Heart right ventricle (tissue), 16 donors: ENCODE results near the gene THSD4. TPM values are rescaled to one million over a fixed set of nuclear protein-coding genes. Genes with fewer than 3 reads are reported as not detected.

Experiments used
- ATAC-seq, 8 donors: fragments of 200-7000 bp; cut with Tn5 transposase; one replicate each; pipeline ENCODE4 v1.9.1; 2020; ENCODE audit warnings: mild to moderate bottlenecking in 8 of 8, moderate library complexity in 8 of 8, moderate number of reproducible peaks in 1 of 8
- DNase-seq, 2 donors: peaks; one replicate each; pipeline ENCODE4 v3.0.0-alpha.2; 2020
- H3K27ac ChIP-seq, 10 donors: fragments of 200-600 bp; sonication (generic) in 2 of 10; one replicate each; pipeline versions ENCODE4 v1.5.0 to v1.8.0; 2020 to 2022; ENCODE audit warnings: mild to moderate bottlenecking in 3 of 10
- H3K27me3 ChIP-seq, 7 donors: fragments of 200-600 bp; one replicate each; pipeline ENCODE4 v1.8.0; 2021 to 2022; ENCODE audit warnings: mild to moderate bottlenecking in 2 of 7
- H3K36me3 ChIP-seq, 9 donors: fragments of 200-600 bp; sonication (generic) in 1 of 9; one replicate each; pipeline versions ENCODE4 v1.5.0 to v1.8.0; 2020 to 2022; ENCODE audit warnings: mild to moderate bottlenecking in 2 of 9
- H3K4me1 ChIP-seq, 9 donors: fragments of 200-600 bp; sonication (generic) in 1 of 9; one replicate each; pipeline versions ENCODE4 v1.5.0 to v1.8.0; 2020 to 2022; ENCODE audit warnings: mild to moderate bottlenecking in 4 of 9
- H3K4me3 ChIP-seq, 10 donors: fragments of 200-600 bp; sonication (generic) in 2 of 10; one replicate each; pipeline versions ENCODE4 v1.5.0 to v1.8.0; 2020 to 2022; ENCODE audit warnings: mild to moderate bottlenecking in 7 of 10, moderate library complexity in 2 of 10
- H3K9me3 ChIP-seq, 11 donors: fragments of 200-600 bp in 10 of 11; sonication (generic) in 2 of 11; one replicate each; pipeline versions ENCODE4 v1.5.0 to v1.8.0; 2013 to 2022; ENCODE audit warnings: mild to moderate bottlenecking in 2 of 11, control low read depth in 1 of 11, moderate library complexity in 1 of 11
- CTCF ChIP-seq, 9 donors: fragments of 200-600 bp; sonication (generic) in 2 of 9; IDR thresholded peaks; one replicate each; pipeline versions ENCODE4 v1.5.0 to v1.8.0; 2021 to 2022; ENCODE audit warnings: antibody characterized with exemption in 9 of 9, mild to moderate bottlenecking in 5 of 9, moderate library complexity in 1 of 9
- WGBS, 2 donors: extraction: QIAGEN DNeasy Blood & Tissue Kit; methylation state at CpG; one replicate each; pipeline ENCODE4 v1.1.7; 2013; ENCODE audit warnings: inconsistent platforms in 1 of 2; 5-methylcytosine and 5-hydroxymethylcytosine counted together
- intact Hi-C, 10 donors: fragments of 100-400 bp; cut with DNase I; formaldehyde crosslinking; loops; one replicate each; pipeline versions ENCODE4 v1.11.1 to v1.14.2; 2022
- polyA plus RNA-seq, 2 donors: library from polyadenylated mRNA; stranded (reverse); fragments of 200-250 nt; gene quantifications; one replicate each; pipeline ENCODE4 v1.2.3, GENCODE V29; 2013
- total RNA-seq, 10 donors: library from RNA; stranded (reverse); fragmentation: NEBNext Ultra II Directional in 3 of 10; extraction: Animal tissue kit (Norgen Biotek cat#: 25700) in 3 of 10; gene quantifications; one replicate each; pipeline versions ENCODE4 v1.2.1 to v1.2.4, GENCODE V29; 2021 to 2023
- donor health status: Arrhythmogenic right ventricular cardiomyopathy.
- donor health status: ischemic (EF 13 %, LVEDD 7.1; RV severe dilation, severe dysfunction).
- donor health status: healthy with polysubstance abuse.
- donor health status: DM: no; HTN: yes; CAD: no.
- donor health status: DM: no; HTN: no; CAD: no.
- donor health status: ischemic (EF 25% LVEDD 6.9; RV normal size, moderate dysfunction).
- donor health status: ischemic (EF 25% LVEDD 5.7; RV mildly dilated, moderate dysfunction).
- donor health status: healthy.
- donor health status: DM: yes; HTN: yes; CAD: no.
- donor health status: Ischemic cardiomyopathy.
- donor health status: ischemic (EF 35%, LVEDD 5.7; RV mildly dilated, moderate dysfunction).
- donor health status: nonischemic (EF 11% LVEDD 7.7; RV severe dilation, severe dysfunction).
- donor health status: DM: yes; HTN: yes; CAD: no.
- donor health status: PGD.
- donor health status: ischemic (EF 29% LVEDD 5.4; RV normal size, mild dysfunction).
- donor health status: nonischemic (EF 23%, LVEDD 6.1; RV moderate dilation, normal function).

THSD4 gene
- total and polyA plus RNA-seq, 12 donors: 20.8 to 212 (median 139) TPM

GRCh38 chr15:71072423-71072822 lies 42.8 kb upstream of the THSD4 start:
- DNase-seq (no peak), ATAC-seq (no peak)
- 93 to 97% methylated on average over 6 of the region's 6 CpGs for WGBS, 2 donors
- Histone ChIP-seq H3K4me1 (no peaks in the 10 kb centered on the region), H3K27ac (no peak overlapping the region), H3K4me3 (no peak overlapping the region), H3K36me3 (no peaks in the 10 kb centered on the region), H3K9me3 (peaks cover 0 to 11% (median 0%) of the 10 kb centered on the region in 11 donors), H3K27me3 (no peaks in the 10 kb centered on the region)
- TF ChIP-seq CTCF (IDR thresholded peaks at IDR 0.05): no peak
- intact Hi-C loops: no loop called here

- Histone ChIP-seq H3K27me3 (no peaks in the 10 kb centered on the region), H3K27ac (no peak overlapping the region), H3K9me3 (peaks cover 0 to 11% (median 0%) of the 10 kb centered on the region in 11 donors), H3K4me1 (peaks cover 0 to 34% (median 18%) of the 10 kb centered on the region in 9 donors), H3K4me3 (no peak overlapping the region), H3K36me3 (no peaks in the 10 kb centered on the region)
- ATAC-seq: no peak
- no peak for DNase-seq
- intact Hi-C loops: no loop called here
- no peak for TF ChIP-seq CTCF (IDR thresholded peaks at IDR 0.05)
- 77 to 79% methylated on average over 6 of the region's 6 CpGs for WGBS, 2 donors
Measured at GRCh38 chr15:71078506-71079207, 36.6 kb upstream of the THSD4 start.

- Histone ChIP-seq H3K36me3 (no peaks in the 10 kb centered on the region), H3K4me3 (no peak overlapping the region), H3K9me3 (peaks cover 0 to 7% (median 0%) of the 10 kb centered on the region in 11 donors), H3K27ac (no peak overlapping the region), H3K4me1 (peaks cover 0 to 39% (median 19%) of the 10 kb centered on the region in 9 donors), H3K27me3 (no peaks in the 10 kb centered on the region)
- 41 to 47% methylated on average over 6 of the region's 6 CpGs for WGBS, 2 donors
- intact Hi-C loops: loop anchor here in 1 of 10 donors (10.0 kb wide), 1 partner anchor 55 kb away; no protein-coding TSS in a partner anchor
- TF ChIP-seq CTCF (IDR thresholded peaks at IDR 0.05): no peak
- ATAC-seq (peak in 3 of 8 donors; percentile 38 to 53 (median 46)), DNase-seq (peak in 1 of 2 donors; percentile 16)
Measured at GRCh38 chr15:71079208-71080044, 35.8 kb upstream of the THSD4 start.

- intact Hi-C loops: loop anchor here in 1 of 10 donors (10.0 kb wide), 1 partner anchor 55 kb away; no protein-coding TSS in a partner anchor
- TF ChIP-seq CTCF (IDR thresholded peaks at IDR 0.05): no peak
- DNase-seq: no peak
- Histone ChIP-seq H3K4me1 (peaks cover 0 to 39% (median 19%) of the 10 kb centered on the region in 9 donors), H3K9me3 (peaks cover 0 to 3% (median 0%) of the 10 kb centered on the region in 11 donors), H3K27me3 (peaks cover 0 to 3% (median 0%) of the 10 kb centered on the region in 7 donors), H3K27ac (peak overlapping the region in 1 of 10 donors; percentile 36), H3K36me3 (no peaks in the 10 kb centered on the region), H3K4me3 (no peak overlapping the region)
- WGBS, 2 donors: 90 to 94% methylated on average over 7 of the region's 7 CpGs
- ATAC-seq: no peak
Measured at GRCh38 chr15:71080166-71080565, 35.1 kb upstream of the THSD4 start.
